ENCODE results near the gene HCN4.

DNA sequence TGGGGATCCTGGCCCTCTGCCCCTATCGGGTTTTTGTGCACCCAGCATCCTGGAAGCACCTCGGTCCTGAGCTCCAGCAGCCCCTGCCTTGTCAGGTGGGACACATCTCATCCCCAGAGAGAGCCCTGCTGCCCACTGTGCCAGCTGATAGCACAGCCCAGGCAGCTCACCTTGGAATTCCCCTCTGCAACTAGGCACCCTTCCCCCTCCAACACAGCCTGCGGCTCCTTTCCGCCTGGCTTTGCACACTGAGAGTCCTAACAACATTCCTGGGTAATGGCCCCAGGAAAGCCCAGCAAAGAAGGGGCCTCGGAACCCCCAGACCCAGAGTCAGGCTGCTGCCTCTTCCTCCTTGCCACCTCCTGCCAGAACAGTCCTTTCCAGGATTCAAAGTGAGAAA is 5.9 kb downstream of the HCN4 start:
- TF ChIP-seq, protein P1, sequence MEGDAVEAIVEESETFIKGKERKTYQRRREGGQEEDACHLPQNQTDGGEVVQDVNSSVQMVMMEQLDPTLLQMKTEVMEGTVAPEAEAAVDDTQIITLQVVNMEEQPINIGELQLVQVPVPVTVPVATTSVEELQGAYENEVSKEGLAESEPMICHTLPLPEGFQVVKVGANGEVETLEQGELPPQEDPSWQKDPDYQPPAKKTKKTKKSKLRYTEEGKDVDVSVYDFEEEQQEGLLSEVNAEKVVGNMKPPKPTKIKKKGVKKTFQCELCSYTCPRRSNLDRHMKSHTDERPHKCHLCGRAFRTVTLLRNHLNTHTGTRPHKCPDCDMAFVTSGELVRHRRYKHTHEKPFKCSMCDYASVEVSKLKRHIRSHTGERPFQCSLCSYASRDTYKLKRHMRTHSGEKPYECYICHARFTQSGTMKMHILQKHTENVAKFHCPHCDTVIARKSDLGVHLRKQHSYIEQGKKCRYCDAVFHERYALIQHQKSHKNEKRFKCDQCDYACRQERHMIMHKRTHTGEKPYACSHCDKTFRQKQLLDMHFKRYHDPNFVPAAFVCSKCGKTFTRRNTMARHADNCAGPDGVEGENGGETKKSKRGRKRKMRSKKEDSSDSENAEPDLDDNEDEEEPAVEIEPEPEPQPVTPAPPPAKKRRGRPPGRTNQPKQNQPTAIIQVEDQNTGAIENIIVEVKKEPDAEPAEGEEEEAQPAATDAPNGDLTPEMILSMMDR (IDR thresholded peaks at IDR 0.05; ENCODE audit: low read depth, low read length) = no peak
- TF ChIP-seq POLR2A (IDR thresholded peaks at IDR 0.05; ENCODE audit: extremely low read depth, insufficient read length) (no peak), MYC (IDR thresholded peaks at IDR 0.05; ENCODE audit: low read depth, low read length) (no peak)
- TF ChIP-seq, protein P2, sequence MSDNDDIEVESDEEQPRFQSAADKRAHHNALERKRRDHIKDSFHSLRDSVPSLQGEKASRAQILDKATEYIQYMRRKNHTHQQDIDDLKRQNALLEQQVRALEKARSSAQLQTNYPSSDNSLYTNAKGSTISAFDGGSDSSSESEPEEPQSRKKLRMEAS (IDR thresholded peaks at IDR 0.05; ENCODE audit: low read depth, low read length) = no peak
